Epithelial cell of prostate (primary cell): ENCODE measurements around the gene C3.

Experiments used
- DNase-seq: peaks from one replicate; pipeline ENCODE4 v3.0.0-alpha.2; 2011; ENCODE audit warnings: low read depth, low spot score
- H3K27ac ChIP-seq: fragments of 450-650 bp; 2 replicates; pipeline ENCODE4 v1.5.1; 2017; ENCODE audit warnings: mild to moderate bottlenecking

The C3 gene

GRCh38 chr19:6733338-6734095 lies 13.1 kb upstream of the C3 start:
- no peak overlapping the region for H3K27ac ChIP-seq
- DNase-seq, result no peak

- DNase-seq, result no peak
- no peak overlapping the region for H3K27ac ChIP-seq
Measured at GRCh38 chr19:6732803-6733337, 12.4 kb upstream of the C3 start.

- no peak overlapping the region for H3K27ac ChIP-seq
- DNase-seq, result no peak
Measured at GRCh38 chr19:6731822-6732221, 11.4 kb upstream of the C3 start.

- no peak for DNase-seq
- no peak overlapping the region for H3K27ac ChIP-seq
Measured at GRCh38 chr19:6730941-6731670, 10.7 kb upstream of the C3 start.

- H3K27ac ChIP-seq, result no peak overlapping the region
- DNase-seq, result no peak
Measured at GRCh38 chr19:6730153-6730804, 9.8 kb upstream of the C3 start.

- no peak for DNase-seq
- no peak overlapping the region for H3K27ac ChIP-seq
Measured at GRCh38 chr19:6729573-6730152, 9.2 kb upstream of the C3 start.

- DNase-seq, result no peak
- no peak overlapping the region for H3K27ac ChIP-seq
Measured at GRCh38 chr19:6728346-6728745, 7.9 kb upstream of the C3 start.

- no peak for DNase-seq
- no peak overlapping the region for H3K27ac ChIP-seq
Measured at GRCh38 chr19:6725513-6726231, 5.2 kb upstream of the C3 start.

- no peak for DNase-seq
Measured at GRCh38 chr19:6724631-6725492, 4.4 kb upstream of the C3 start.

GRCh38 chr19:6723738-6724137 lies 3.3 kb upstream of the C3 start:
- no peak overlapping the region for H3K27ac ChIP-seq
- DNase-seq, result no peak

More at GRCh38 chr19:6724631-6725492, 4.4 kb upstream of the C3 start:
- H3K27ac ChIP-seq, result no peak overlapping the region

GRCh38 chr19:6723108-6723618 lies 2.7 kb upstream of the C3 start:
- no peak for DNase-seq
- H3K27ac ChIP-seq, result no peak overlapping the region

- no peak for DNase-seq
- H3K27ac ChIP-seq, result no peak overlapping the region
Measured at GRCh38 chr19:6721773-6722172, 1.3 kb upstream of the C3 start.

GRCh38 chr19:6721138-6721474 lies 656 bp upstream of the C3 start:
- no peak overlapping the region for H3K27ac ChIP-seq
- no peak for DNase-seq

- no peak for DNase-seq
- no peak overlapping the region for H3K27ac ChIP-seq
Measured at GRCh38 chr19:6719992-6720368, 470 bp downstream of the C3 start.

GRCh38 chr19:6719540-6719861 lies 949 bp downstream of the C3 start:
- H3K27ac ChIP-seq, result no peak overlapping the region
- DNase-seq, result no peak

GRCh38 chr19:6718741-6719539 lies 1.5 kb downstream of the C3 start:
- H3K27ac ChIP-seq, result no peak overlapping the region
- no peak for DNase-seq

- H3K27ac ChIP-seq, result no peak overlapping the region
- DNase-seq, result no peak
Measured at GRCh38 chr19:6718111-6718740, 2.2 kb downstream of the C3 start.

GRCh38 chr19:6717441-6717971 lies 2.9 kb downstream of the C3 start:
- DNase-seq, result no peak
- no peak overlapping the region for H3K27ac ChIP-seq
